ENCODE results near the gene SPATA32. TPM values are rescaled to one million over a fixed set of nuclear protein-coding genes. Genes with fewer than 3 reads are reported as not detected.

The SPATA32 gene
- total RNA-seq, 1 experiment from 2014 or later: 0.15 TPM

DNA sequence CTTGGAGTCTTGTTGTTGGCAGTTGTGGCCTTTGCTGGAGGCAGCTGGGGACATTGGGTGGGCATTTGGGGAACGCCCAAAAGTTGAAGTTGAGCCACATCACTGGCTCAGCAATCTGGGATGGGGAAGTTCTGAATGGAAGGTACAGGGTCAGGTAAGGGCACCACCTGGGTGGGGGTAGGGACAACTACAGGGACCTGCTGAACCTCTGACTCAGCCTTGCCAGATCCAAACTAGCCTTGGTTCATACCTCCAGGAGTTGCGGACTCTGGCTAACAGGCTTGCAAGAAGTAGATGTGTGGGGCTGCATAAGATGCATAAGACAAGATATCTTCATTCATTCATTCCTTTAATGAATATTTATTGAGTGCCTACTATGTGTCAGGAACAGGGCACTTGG lies 24.2 kb downstream of the SPATA32 start:
- no peak overlapping the region for H3K9ac ChIP-seq (ENCODE audit: low read length)
- H3K36me3 ChIP-seq (ENCODE audit: control insufficient read depth in 1 of 2, insufficient read depth in 2 of 2, low read length in 2 of 2): no peaks in the 10 kb centered on the region
- H3K27ac ChIP-seq (ENCODE audit: low read depth, low read length): no peak overlapping the region
- no peak for DNase-seq (ENCODE audit: low read depth, low spot score)
- no peaks in the 10 kb centered on the region for H3K27me3 ChIP-seq (ENCODE audit: insufficient read depth, low read length)
- BruUV-seq (replicated peaks): no TSS peak
- H3K4me3 ChIP-seq (replicated peaks in 1 of 2; ENCODE audit: low read depth in 1 of 2, low read length in 2 of 2): no peak overlapping the region
- no peaks in the 10 kb centered on the region for H3K9me3 ChIP-seq (ENCODE audit: control insufficient read depth in 1 of 2, insufficient read depth in 1 of 2, low read depth in 1 of 2, low read length in 2 of 2)
- RAD21 ChIA-PET (ENCODE audit: low non-redundant PET in 1 of 2, low total read pairs in 2 of 2, uncharacterized antibody in 2 of 2, unreplicated experiment in 2 of 2): no interaction called here
- no peaks in the 10 kb centered on the region for H3K79me2 ChIP-seq (ENCODE audit: insufficient read depth, low read length)
- CTCF ChIA-PET: no interaction called here
- no peak overlapping the region for H3K4me2 ChIP-seq (ENCODE audit: low read length)
- no peaks in the 10 kb centered on the region for H3K9me2 ChIP-seq (ENCODE audit: insufficient read depth)
- intact Hi-C loops (cut with micrococcal nuclease): no loop called here
- H2AFZ ChIP-seq (ENCODE audit: low read depth, low read length, poor library complexity, severe bottlenecking): no peak overlapping the region
- POLR2A ChIA-PET: no interaction called here
- TF ChIP-seq ZNF274 (IDR thresholded peaks at IDR 0.05; ENCODE audit: low read depth, low read length) (no peak), TCF7L2 (IDR thresholded peaks at IDR 0.05; ENCODE audit: borderline replicate concordance, extremely low read depth, insufficient read depth, insufficient read length) (no peak), ELF1 (IDR thresholded peaks at IDR 0.05; ENCODE audit: borderline replicate concordance, low read depth) (no peak), REST (IDR thresholded peaks at IDR 0.05; ENCODE audit: low read depth) (no peak), SP1 (IDR thresholded peaks at IDR 0.05; ENCODE audit: low read depth) (no peak), CEBPB (IDR thresholded peaks at IDR 0.05; ENCODE audit: low read depth) (no peak), YY1 (IDR thresholded peaks at IDR 0.05; ENCODE audit: extremely low read depth, insufficient replicate concordance, low read depth, low read length) (no peak), ZBTB33 (IDR thresholded peaks at IDR 0.05; ENCODE audit: extremely low read depth, insufficient replicate concordance, low read length) (no peak), JUND (IDR thresholded peaks at IDR 0.05) (no peak), RAD21 (IDR thresholded peaks at IDR 0.05; ENCODE audit: low read depth) (no peak)
- ATAC-seq: no peak
- peaks cover 0 to 3% of the 10 kb centered on the region in 2 experiments; a peak in 1 of 4 replicates for H3K4me1 ChIP-seq (ENCODE audit: control insufficient read depth in 1 of 2, insufficient read depth in 2 of 2, low read length in 2 of 2)
- no peaks in the 10 kb centered on the region for H4K20me1 ChIP-seq (ENCODE audit: insufficient read depth)

Measured in HCT116 (cell line).